GM03348 (cell line): ENCODE measurements around the gene CACNA1D.

Experiments used
- DNase-seq: peaks from one replicate; pipeline ENCODE4 v3.0.0; 2012; ENCODE audit warnings: low spot score

The CACNA1D gene

DNA sequence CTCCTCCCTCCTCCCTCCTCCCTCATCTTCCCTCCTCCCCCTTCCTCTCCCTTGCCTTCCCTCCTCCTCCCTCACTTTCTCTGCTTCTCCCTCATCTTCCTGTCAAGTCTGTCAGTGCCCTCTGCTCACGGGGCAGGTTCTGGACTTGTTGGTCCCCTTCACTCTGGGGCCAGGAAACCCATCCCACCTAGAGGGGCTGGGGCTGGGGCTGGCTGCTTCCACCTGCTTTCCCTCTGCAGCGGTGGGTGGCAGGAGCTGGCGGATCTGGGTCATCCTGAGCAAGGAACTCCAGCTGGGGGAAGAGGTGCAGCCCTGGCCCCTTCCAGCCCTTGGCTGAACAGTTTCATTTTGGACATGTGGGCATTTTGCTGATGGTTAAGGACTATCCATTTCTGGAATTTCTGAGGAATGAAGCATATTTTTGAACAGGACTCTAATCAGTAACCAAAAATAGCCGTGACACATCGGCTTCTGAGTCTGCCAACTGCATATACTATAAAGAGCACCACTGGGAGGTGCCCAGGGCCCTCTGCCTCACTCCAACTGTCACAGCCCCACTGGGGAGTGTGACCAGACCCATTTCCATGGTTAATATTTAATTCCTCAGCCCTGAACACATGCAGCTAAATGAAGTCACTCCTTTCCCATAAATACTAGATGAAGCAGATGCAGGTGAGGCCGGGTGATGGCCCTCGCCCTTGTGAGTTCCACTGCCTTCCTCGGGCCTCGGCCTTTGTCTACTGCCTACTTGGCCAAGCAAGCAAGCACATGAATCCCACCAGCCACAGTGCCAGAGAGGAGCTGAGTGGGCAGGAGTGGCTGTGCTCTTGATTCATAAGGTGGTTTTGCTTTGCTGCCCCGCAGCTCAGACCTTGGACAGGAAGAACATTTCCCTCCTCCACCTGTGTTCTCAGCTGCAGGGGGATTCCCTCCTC is 312.0 kb downstream of the CACNA1D start:
- peak; percentile 89 for DNase-seq

GRCh38 chr3:53807117-53807810 is 312.9 kb downstream of the CACNA1D start:
- no peak for DNase-seq

DNA sequence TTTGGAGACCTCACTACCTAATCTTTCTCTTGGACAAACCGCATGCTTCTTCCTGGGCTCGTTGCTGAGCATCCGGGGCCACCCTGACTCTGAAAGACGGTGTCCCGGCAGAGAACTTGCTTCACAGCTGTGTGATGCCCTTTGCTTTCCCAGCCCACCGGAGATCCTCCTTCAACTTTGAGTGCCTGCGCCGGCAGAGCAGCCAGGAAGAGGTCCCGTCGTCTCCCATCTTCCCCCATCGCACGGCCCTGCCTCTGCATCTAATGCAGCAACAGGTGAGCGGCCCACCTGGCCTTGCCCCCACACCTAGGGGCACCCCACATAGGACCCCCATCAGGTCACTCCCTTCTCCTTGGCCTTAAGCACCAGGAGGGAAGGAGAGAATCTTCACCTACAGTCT is 314.1 kb downstream of the CACNA1D start:
- no peak for DNase-seq

DNA sequence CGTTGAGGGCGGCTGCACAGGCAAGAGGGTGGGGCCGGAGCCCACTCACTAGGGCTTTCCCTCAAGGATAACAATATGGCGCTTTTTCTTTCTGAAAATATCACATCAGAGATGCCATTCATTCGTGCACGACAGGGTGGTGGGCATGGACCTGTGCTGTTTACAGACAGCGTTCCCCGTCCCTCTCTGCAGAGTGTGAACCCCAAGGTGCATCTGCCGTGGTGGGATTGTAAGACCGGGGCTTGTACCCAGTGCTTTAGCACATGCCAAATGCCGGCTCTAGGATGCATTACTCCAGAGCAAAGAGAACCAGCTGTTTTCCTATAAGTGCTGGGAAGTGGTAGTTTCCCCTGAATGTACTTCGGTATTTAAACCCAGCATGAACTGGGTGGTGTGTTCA is 314.9 kb downstream of the CACNA1D start:
- no peak for DNase-seq

DNA sequence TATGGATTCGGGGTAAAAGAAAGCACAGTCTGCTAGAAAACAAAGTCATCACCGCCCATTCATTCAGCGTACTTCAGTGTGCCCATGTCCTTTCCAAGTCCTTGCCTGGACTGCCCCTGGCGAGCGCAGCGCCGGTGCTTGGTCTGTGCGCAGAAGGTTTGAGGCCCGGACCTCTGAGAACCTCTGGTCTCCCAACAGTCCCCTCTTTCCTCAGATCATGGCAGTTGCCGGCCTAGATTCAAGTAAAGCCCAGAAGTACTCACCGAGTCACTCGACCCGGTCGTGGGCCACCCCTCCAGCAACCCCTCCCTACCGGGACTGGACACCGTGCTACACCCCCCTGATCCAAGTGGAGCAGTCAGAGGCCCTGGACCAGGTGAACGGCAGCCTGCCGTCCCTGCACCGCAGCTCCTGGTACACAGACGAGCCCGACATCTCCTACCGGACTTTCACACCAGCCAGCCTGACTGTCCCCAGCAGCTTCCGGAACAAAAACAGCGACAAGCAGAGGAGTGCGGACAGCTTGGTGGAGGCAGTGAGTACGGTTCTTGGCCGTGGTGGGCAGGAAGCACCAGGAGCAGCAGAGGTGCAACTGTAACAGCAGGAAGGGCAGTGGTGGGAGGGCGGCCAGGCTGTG is 315.5 kb downstream of the CACNA1D start:
- DNase-seq = no peak

DNA sequence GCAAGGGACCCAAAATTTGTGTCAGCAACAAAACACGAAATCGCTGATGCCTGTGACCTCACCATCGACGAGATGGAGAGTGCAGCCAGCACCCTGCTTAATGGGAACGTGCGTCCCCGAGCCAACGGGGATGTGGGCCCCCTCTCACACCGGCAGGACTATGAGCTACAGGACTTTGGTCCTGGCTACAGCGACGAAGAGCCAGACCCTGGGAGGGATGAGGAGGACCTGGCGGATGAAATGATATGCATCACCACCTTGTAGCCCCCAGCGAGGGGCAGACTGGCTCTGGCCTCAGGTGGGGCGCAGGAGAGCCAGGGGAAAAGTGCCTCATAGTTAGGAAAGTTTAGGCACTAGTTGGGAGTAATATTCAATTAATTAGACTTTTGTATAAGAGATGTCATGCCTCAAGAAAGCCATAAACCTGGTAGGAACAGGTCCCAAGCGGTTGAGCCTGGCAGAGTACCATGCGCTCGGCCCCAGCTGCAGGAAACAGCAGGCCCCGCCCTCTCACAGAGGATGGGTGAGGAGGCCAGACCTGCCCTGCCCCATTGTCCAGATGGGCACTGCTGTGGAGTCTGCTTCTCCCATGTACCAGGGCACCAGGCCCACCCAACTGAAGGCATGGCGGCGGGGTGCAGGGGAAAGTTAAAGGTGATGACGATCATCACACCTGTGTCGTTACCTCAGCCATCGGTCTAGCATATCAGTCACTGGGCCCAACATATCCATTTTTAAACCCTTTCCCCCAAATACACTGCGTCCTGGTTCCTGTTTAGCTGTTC is 316.9 kb downstream of the CACNA1D start:
- DNase-seq = no peak

DNA sequence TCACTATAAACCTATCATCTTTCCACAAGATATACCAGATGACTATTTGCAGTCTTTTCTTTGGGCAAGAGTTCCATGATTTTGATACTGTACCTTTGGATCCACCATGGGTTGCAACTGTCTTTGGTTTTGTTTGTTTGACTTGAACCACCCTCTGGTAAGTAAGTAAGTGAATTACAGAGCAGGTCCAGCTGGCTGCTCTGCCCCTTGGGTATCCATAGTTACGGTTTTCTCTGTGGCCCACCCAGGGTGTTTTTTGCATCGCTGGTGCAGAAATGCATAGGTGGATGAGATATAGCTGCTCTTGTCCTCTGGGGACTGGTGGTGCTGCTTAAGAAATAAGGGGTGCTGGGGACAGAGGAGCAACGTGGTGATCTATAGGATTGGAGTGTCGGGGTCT is 318.0 kb downstream of the CACNA1D start:
- no peak for DNase-seq

- no peak for DNase-seq
Observed at GRCh38 chr3:53813229-53813628, 318.8 kb downstream of the CACNA1D start.

- no peak for DNase-seq
Observed at GRCh38 chr3:53813876-53814275, 319.5 kb downstream of the CACNA1D start.

DNA sequence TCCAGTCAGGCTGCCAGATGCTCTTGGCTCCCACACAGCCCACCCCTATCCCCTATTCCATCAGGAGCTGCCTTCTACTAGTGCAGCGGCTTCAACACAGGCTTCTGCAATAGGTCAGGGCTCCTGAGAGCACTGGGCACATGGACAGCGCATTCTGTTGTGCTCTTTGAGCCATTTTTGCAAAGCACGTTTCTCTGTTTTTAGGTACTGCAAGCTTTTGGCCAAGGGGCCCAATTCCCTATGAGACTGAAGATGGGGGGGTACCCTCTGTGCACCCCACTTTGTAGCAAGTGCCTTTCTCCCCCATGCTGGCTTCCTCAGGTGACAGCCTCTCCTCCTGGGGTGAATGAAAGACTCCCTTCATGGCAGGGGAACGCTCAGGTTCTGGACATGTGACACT is 320.7 kb downstream of the CACNA1D start:
- no peak for DNase-seq

DNA sequence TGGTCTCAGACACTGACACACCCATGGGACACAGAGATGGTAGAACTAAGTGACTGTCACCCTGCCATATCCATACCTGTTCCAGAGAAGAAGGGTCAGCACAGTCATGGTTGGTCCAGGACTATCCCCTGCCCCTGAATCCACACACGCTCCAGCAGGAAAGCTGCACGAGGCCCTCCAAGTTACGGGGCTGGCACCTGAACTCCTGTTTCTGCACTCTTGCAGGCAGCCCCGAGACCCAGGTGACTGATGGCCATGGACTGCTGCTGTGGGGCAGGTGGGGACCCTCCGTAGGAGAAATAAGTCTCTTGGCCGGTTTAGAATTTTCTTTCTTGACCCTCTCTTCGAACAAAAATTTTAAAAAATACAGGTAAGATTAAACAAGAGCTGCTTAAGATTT is 321.2 kb downstream of the CACNA1D start:
- no peak for DNase-seq

DNA sequence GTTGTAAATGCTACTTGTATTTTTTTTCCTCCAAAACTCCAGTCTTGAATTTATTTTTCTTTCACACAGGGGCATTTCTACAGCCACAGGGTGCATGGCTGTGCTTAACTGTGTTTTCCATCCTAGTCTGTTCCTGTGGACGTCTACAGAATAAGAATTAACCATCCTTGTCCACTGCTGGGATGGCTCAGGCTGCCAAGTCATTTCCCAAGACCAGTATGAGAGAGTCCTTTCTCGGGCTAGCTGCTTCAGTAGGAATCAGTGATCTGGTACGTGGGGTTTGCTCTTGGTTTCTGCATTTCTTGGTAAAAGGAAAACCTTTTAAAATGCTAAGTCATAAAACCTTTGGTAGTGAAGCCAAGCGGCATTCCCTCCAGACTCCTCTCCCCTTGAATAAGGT is 322.0 kb downstream of the CACNA1D start:
- no peak for DNase-seq

DNA sequence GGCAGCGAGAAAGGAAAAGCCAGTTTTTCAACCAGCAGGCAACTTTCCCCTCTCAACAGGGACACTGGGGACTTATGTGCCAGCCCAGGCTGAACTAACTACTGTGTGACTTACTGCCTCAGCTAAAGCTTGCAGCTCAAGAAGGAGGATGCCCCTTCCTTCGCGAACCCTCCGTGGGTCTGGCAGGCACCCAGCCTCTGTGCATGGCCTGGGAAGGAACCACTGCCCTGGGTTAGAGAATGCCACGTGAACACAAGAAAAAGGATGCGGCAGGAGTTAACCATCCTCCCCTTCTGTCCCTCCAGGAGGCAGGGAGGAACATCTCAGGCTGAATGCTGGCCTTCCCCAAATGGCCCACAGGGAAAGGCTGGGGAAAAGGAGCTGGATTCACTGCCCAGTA is 322.8 kb downstream of the CACNA1D start:
- DNase-seq = no peak

GRCh38 chr3:53817809-53818208 is 323.4 kb downstream of the CACNA1D start:
- no peak for DNase-seq

DNA sequence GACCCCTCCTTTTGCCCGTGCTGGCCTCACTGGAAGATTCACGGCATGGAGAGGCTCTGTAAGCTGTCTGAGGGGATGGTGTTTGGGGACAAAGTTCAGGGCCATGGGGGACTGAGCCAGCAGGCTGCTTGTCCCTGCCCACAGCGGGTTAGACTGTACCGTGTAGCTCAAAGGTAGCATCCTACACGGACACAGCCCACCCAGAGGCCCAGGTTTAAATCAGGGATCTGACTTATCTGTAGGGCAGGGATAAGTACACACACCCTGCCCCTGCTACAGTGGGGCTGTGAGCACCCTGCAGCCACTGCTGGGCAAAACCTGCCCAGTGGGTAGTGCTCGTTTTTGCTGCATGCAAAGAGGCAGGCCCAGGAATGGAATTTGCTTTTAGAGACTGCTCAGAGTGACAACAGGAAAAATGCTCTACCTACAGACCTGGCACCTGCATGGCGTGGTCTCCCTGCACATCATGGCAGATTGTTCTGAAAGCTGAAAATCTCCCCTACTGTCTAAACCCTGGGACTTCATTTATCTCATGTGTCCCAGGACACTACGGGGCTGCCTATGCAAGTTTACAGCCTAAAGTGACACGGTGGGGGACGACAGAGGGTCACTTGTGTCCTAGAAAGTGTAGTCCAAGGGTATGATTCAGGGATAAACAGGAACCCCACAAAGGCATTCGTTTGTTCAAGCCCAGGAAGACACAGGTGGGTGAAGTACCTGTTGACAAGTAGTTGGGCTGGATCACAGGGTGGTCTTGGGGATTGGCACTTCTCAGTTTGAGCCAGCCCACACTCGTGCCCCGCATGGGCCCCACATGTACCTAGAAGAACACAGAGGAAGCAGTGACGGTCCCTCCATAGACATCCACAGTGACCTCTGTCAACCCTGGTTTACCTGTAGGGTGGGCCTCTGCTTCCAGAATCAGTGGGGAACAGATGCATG is 324.1 kb downstream of the CACNA1D start:
- no peak for DNase-seq

GRCh38 chr3:53819163-53819868 is 324.9 kb downstream of the CACNA1D start:
- DNase-seq = no peak

GRCh38 chr3:53820084-53820483 is 325.7 kb downstream of the CACNA1D start:
- DNase-seq = no peak

DNA sequence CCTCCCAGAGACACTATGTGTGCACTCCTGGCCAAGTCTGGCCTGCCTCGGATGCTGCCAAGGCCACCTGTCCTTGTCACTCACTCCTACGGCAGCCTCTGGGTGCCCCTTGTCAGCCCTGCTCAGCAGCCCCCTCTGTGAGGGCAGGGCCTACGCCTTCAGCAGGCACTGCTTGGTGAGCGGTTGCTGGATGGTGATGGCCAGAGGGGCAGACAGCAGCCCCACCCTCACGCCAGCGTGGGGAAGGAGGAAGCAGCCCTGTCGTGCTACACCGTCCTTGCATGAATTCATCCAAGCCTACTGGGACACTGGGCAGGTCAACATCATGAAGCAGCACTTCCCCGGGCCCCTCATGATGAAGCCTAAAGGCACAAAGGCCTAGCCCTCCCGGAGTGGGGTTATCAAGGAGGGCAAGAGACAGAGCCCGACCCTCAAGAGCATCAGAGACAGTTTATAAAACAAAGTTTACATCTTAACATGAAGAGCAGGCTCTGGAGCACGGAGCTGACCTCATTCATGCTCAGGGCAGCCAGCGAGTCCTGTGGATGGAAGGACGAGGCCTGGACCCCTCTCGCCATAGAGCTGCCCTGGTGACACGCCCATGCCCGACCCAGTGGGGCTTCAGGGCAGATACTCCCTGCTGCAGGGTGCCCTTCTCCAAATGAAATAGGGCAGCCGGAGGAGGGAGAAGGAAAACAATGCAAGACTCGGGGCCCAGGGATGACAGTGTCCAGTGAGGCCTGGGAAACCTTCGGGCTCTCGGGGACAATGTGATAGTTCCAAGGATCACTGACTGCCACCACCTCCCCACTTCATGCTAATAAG is 326.6 kb downstream of the CACNA1D start:
- DNase-seq = no peak

DNA sequence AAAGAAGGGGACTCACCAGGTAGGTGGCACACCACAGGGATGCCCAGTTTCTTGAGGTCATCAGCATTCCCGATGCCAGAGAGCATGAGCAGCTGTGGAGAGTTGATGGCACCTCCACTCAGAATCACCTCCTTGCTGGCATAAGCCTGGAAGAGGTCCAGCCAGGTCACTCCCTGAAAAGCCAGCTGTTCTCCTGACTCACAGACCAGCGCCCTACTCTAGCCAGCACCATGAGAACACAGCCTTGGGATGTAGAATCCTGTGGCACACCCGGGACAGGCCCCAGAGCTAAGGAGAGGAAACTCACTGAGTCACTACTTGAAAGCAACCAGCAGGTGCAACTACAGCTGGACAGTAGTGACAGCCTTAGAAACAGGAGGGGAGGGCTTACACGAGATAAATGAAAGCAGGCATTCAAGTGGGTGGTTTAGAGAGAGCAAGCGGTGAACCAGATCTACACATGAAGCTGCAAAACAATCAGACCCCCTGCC is 327.3 kb downstream of the CACNA1D start:
- DNase-seq = peak; percentile 31
